ENCODE results near the gene BCL2L13. TPM values are rescaled to one million over a fixed set of nuclear protein-coding genes. Genes with fewer than 3 reads are reported as not detected.

BCL2L13 gene
- total and polyA plus RNA-seq, 8 donors, result 30.5 to 38.9 (median 34.6) TPM

DNA sequence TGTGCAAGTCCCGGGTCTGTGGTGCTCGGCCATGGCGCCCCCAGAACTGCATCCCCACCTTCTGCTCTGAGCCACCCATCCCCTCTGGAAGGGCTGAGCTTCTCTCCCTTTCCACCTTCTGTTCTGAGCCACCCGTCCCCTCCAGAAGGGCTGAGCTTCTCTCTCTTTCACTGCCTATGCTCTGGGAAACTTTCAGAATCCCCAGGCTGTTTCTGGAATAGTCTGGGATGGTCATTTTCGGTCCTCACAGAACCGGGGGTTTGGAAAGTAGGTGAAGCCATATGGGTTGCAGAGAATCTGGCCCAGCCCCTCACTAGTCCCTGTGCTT lies 139.1 kb downstream of the BCL2L13 start:
- peak overlapping the region in 1 of 2 donors; percentile 44 for H3K4me3 ChIP-seq
- H3K4me1 ChIP-seq, result peaks cover 17 to 87% of the 10 kb centered on the region in 2 donors
- DNase-seq (no peak), ATAC-seq (no peak)
- TF ChIP-seq CTCF (IDR thresholded peaks at IDR 0.05), result no peak
- no peaks in the 10 kb centered on the region for H3K36me3 ChIP-seq
- intact Hi-C loops (cut with DNase I), result loop anchor here in 1 of 2 donors (10.0 kb wide), 1 partner anchor 133 kb away; no protein-coding TSS in a partner anchor
- H3K27ac ChIP-seq, result peak overlapping the region; percentile 81 to 97
- H3K9me3 ChIP-seq, result no peaks in the 10 kb centered on the region
- no peaks in the 10 kb centered on the region for H3K27me3 ChIP-seq

DNA sequence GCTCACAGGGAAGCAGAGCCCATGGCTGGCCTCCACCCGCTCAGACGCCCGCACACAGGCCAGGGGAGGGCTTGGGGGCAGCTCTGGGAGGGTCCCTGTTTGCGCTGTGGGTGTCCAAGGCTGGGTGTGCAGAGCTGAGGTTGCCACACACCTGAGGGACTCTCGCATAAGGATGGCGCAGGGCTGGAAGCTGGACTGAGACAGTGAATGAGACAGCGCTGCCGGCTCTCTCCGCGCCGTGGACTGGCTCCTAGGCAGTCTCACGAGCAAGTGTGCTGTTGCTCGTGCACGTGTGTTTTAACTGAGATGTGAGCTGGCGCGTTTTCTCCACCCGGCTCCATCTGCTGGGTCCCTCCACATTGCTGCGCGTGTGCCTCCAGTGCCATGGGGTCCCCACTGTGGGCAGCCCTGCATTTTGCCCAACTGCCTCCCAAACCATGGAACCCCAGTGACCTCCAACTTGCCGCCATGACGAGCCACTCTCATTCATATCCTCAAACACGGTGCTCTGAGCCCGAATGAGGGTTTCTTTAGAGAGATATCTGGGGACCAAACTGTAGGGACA lies 139.9 kb downstream of the BCL2L13 start:
- Histone ChIP-seq H3K4me3 (peak overlapping the region in 1 of 2 donors; percentile 44), H3K9me3 (no peaks in the 10 kb centered on the region), H3K4me1 (peaks cover 11 to 83% of the 10 kb centered on the region in 2 donors), H3K27me3 (no peaks in the 10 kb centered on the region), H3K36me3 (no peaks in the 10 kb centered on the region), H3K27ac (peak overlapping the region in 1 of 2 donors; percentile 97)
- no peak for TF ChIP-seq CTCF (IDR thresholded peaks at IDR 0.05)
- no peak for ATAC-seq
- DNase-seq, result no peak
- intact Hi-C loops (cut with DNase I), result loop anchor here in 1 of 2 donors (10.0 kb wide), 1 partner anchor 134 kb away; no protein-coding TSS in a partner anchor

- H3K36me3 ChIP-seq, result no peaks in the 10 kb centered on the region
- intact Hi-C loops (cut with DNase I), result loop anchor here in 1 of 2 donors (10.0 kb wide), 1 partner anchor 135 kb away; no protein-coding TSS in a partner anchor
- ATAC-seq, result no peak
Measured at GRCh38 chr22:17779286-17780115, 140.9 kb downstream of the BCL2L13 start.

GRCh38 chr22:17780116-17780740 lies 141.7 kb downstream of the BCL2L13 start:
- H3K4me3 ChIP-seq, result no peak overlapping the region
- no peak overlapping the region for H3K27ac ChIP-seq
- H3K27me3 ChIP-seq, result no peaks in the 10 kb centered on the region
- intact Hi-C loops (cut with DNase I), result no loop called here
- no peaks in the 10 kb centered on the region for H3K36me3 ChIP-seq
- peaks cover 10 to 74% of the 10 kb centered on the region in 2 donors for H3K4me1 ChIP-seq
- DNase-seq (no peak), ATAC-seq (no peak)
- no peak for TF ChIP-seq CTCF (IDR thresholded peaks at IDR 0.05)
- H3K9me3 ChIP-seq, result no peaks in the 10 kb centered on the region

More at GRCh38 chr22:17779286-17780115, 140.9 kb downstream of the BCL2L13 start:
- Histone ChIP-seq H3K4me1 (peaks cover 10 to 78% of the 10 kb centered on the region in 2 donors), H3K27ac (no peak overlapping the region), H3K9me3 (no peaks in the 10 kb centered on the region), H3K4me3 (no peak overlapping the region), H3K27me3 (no peaks in the 10 kb centered on the region)
- TF ChIP-seq CTCF (IDR thresholded peaks at IDR 0.05), result no peak
- no peak for DNase-seq

Small RNA genes within 50 kb of the gene (microRNA-seq; reads per million reads assigned to microRNA genes)
- gene MIR3198-1, result 0 reads per million in 2 donors

Other genes starting within 250 kb of the BCL2L13 start
- gene SLC25A18, start 75.3 kb upstream of the BCL2L13 start, total RNA-seq, result under 1 TPM; 0.26 to 0.50 TPM
- gene SLC25A18, start 75.3 kb upstream of the BCL2L13 start, polyA plus RNA-seq (ENCODE audit: insufficient read length in 6 of 6), result under 1 TPM; 0.26 to 0.56 (median 0.40) TPM
- 100 to 1,000 TPM; 140 TPM for gene ATP6V1E1, start 10.0 kb upstream of the BCL2L13 start, total RNA-seq
- 100 to 1,000 TPM in 1 of 6 donors, 10 to 100 TPM in 5; 80.6 to 104 (median 90.6) TPM for gene ATP6V1E1, start 10.0 kb upstream of the BCL2L13 start, polyA plus RNA-seq (ENCODE audit: insufficient read length in 6 of 6)
- gene BID, start 135.7 kb downstream of the BCL2L13 start, total RNA-seq, result 10 to 100 TPM; 26.6 to 33.5 TPM
- 10 to 100 TPM; 18.1 to 22.7 (median 19.6) TPM for gene BID, start 135.7 kb downstream of the BCL2L13 start, polyA plus RNA-seq (ENCODE audit: insufficient read length in 6 of 6)